B cell (primary cell): Measurements from ENCODE around the gene ELMO3.

Experiments
- EZH2 ChIP-seq: IDR thresholded peaks from 2 replicates; pipeline ENCODE4 v1.6.1; 2012; ENCODE audit warnings: borderline replicate concordance, low read depth, mild to moderate bottlenecking, moderate library complexity, low read length; ENCODE audit not compliant: insufficient read depth, poor library complexity, severe bottlenecking
- TF ChIP-seq, protein P1 (sequence below): fragments of 200-600 bp; IDR thresholded peaks from one replicate; pipeline ENCODE4 v1.8.0; 2022; ENCODE audit warnings: antibody characterized with exemption, mild to moderate bottlenecking

DNA sequence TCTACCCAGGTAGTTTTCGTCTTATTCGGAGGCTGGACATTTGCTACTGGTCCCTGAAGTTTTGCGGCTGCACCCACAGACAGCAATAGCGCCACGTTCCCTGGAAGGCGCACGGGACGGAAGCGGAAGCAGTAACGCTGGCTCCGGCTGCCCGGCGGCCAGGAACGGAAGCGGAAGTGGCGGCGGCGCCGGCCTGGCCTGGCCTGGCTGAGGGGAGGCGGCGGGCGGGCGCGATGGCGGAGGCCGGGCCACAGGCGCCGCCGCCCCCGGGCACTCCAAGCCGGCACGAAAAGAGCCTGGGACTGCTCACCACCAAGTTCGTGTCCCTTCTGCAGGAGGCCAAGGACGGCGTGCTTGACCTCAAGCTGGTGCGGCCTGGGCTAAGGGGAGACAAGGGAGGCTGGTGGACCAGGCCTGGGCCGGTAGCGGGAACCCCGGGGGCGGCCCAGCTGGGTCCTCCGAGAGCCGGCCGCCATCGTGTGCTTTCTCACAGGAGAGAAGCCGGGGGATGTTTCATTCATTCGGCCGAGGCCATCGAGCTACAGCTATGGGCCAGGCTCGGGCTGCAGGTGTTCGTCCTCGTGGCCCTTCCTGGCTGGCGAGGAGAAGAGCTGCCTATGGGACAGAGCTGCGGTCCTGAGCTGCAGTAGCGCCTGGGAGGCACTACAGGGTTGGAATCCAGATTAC lies 6.8 kb upstream of the ELMO3 start, which contains the start of gene E2F4:
- TF ChIP-seq, protein P1, sequence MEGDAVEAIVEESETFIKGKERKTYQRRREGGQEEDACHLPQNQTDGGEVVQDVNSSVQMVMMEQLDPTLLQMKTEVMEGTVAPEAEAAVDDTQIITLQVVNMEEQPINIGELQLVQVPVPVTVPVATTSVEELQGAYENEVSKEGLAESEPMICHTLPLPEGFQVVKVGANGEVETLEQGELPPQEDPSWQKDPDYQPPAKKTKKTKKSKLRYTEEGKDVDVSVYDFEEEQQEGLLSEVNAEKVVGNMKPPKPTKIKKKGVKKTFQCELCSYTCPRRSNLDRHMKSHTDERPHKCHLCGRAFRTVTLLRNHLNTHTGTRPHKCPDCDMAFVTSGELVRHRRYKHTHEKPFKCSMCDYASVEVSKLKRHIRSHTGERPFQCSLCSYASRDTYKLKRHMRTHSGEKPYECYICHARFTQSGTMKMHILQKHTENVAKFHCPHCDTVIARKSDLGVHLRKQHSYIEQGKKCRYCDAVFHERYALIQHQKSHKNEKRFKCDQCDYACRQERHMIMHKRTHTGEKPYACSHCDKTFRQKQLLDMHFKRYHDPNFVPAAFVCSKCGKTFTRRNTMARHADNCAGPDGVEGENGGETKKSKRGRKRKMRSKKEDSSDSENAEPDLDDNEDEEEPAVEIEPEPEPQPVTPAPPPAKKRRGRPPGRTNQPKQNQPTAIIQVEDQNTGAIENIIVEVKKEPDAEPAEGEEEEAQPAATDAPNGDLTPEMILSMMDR: no peak
- TF ChIP-seq EZH2: no peak
